Measurements from ENCODE around the gene CADPS.

- TF ChIP-seq POLR2AphosphoS5 (IDR thresholded peaks at IDR 0.05; ENCODE audit: low read depth, low read length) (no peak), CTCF (IDR thresholded peaks at IDR 0.05) (no peak)
Observed at GRCh38 chr3:62604298-62604697, 270.9 kb downstream of the CADPS start.
